ENCODE measurements around the gene GSTO1. TPM values are rescaled to one million over a fixed set of nuclear protein-coding genes. Genes with fewer than 3 reads are reported as not detected.

GSTO1 gene
- total and polyA plus RNA-seq, 2 of the 13 experiments (the other 11 are each of a cell fraction or from before 2014, with no cell fraction given): 228 to 300 TPM

- TF ChIP-seq ZNF496 (CRISPR knock-in tag; IDR thresholded peaks at IDR 0.05; ENCODE audit: insufficient replicate concordance): no peak
- TF ChIP-seq XBP1 (CRISPR knock-in tag; IDR thresholded peaks at IDR 0.05): no peak
- TF ChIP-seq CBX5 (CRISPR knock-in tag; IDR thresholded peaks at IDR 0.05; ENCODE audit: borderline replicate concordance): no peak
- TF ChIP-seq ATF6 (CRISPR knock-in tag; conservative IDR thresholded peaks at IDR 0.05): no peak
- TF ChIP-seq ZNF841 (CRISPR knock-in tag; IDR thresholded peaks at IDR 0.05; ENCODE audit: borderline replicate concordance): no peak
- peak; percentile 63; the same call in 1 of the 2 replicates for TF ChIP-seq MED13 (CRISPR knock-in tag; IDR thresholded peaks at IDR 0.05)
- TF ChIP-seq, protein P1, sequence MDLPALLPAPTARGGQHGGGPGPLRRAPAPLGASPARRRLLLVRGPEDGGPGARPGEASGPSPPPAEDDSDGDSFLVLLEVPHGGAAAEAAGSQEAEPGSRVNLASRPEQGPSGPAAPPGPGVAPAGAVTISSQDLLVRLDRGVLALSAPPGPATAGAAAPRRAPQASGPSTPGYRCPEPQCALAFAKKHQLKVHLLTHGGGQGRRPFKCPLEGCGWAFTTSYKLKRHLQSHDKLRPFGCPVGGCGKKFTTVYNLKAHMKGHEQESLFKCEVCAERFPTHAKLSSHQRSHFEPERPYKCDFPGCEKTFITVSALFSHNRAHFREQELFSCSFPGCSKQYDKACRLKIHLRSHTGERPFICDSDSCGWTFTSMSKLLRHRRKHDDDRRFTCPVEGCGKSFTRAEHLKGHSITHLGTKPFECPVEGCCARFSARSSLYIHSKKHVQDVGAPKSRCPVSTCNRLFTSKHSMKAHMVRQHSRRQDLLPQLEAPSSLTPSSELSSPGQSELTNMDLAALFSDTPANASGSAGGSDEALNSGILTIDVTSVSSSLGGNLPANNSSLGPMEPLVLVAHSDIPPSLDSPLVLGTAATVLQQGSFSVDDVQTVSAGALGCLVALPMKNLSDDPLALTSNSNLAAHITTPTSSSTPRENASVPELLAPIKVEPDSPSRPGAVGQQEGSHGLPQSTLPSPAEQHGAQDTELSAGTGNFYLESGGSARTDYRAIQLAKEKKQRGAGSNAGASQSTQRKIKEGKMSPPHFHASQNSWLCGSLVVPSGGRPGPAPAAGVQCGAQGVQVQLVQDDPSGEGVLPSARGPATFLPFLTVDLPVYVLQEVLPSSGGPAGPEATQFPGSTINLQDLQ (CRISPR knock-in tag; IDR thresholded peaks at IDR 0.05): no peak
- TF ChIP-seq ZBTB40 (IDR thresholded peaks at IDR 0.05): no peak
- TF ChIP-seq ZBTB40 (CRISPR knock-in tag; IDR thresholded peaks at IDR 0.05): no peak; the same call in 1 of the 2 replicates
- no peak for TF ChIP-seq NCOA5 (CRISPR knock-in tag; IDR thresholded peaks at IDR 0.05)
- TF ChIP-seq TBX2 (CRISPR knock-in tag; IDR thresholded peaks at IDR 0.05; ENCODE audit: borderline replicate concordance): peak; percentile 83
- no peak for TF ChIP-seq DMAP1 (CRISPR knock-in tag; IDR thresholded peaks at IDR 0.05)
- no peak for TF ChIP-seq ZNF615 (CRISPR knock-in tag; IDR thresholded peaks at IDR 0.05; ENCODE audit: borderline replicate concordance)
- TF ChIP-seq TIGD3 (CRISPR knock-in tag; IDR thresholded peaks at IDR 0.05; ENCODE audit: borderline replicate concordance): no peak
Observed at GRCh38 chr10:104288355-104288754, 33.7 kb downstream of the GSTO1 start (continued).

All from HepG2 (cell line).